GM19240 (cell line): Measurements from ENCODE around the gene RPL13.

ENCODE experiments used
- DNase-seq: peaks from one replicate; pipeline ENCODE4 v3.0.0; 2011; ENCODE audit warnings: low spot score; ENCODE audit not compliant: insufficient read length

The RPL13 gene

DNA sequence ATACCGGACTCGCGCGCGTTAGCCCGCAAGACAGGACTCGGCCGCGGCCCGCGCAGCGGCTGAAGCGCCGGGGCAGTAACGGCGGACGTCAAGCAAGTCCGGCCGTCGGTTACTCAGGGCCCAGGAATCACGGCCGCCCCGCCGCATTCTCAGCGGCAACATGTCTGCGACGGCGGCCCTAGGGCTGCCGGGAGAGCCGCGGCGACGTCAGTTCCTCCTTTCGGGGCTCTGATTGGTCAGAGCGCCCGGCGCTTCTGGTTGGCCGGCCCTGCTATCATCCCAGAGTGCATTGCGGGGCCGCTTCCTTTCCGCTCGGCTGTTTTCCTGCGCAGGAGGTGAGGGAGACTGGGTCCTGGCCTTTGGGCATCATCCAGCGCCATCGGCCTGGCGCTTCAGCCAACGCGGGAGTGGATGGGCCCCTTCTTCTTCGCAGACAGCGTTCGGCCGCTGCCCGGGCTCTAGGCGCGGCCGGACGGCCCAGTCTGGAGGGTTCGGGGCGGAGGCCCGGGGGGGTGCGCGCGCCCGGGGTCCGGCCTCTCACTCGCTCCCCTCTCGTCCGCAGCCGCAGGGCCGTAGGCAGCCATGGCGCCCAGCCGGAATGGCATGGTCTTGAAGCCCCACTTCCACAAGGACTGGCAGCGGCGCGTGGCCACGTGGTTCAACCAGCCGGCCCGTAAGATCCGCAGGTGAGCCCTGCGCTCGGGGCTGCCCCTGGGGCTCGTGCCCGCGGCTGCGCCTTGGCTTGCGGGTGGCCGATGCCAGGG lies at the start of gene RPL13:
RPL13 (plus strand) TSS at position 305 of the 764 bp plus-strand sequence; CDS start at position 583, 278 bp downstream.
- peak; percentile 97 for DNase-seq

DNA sequence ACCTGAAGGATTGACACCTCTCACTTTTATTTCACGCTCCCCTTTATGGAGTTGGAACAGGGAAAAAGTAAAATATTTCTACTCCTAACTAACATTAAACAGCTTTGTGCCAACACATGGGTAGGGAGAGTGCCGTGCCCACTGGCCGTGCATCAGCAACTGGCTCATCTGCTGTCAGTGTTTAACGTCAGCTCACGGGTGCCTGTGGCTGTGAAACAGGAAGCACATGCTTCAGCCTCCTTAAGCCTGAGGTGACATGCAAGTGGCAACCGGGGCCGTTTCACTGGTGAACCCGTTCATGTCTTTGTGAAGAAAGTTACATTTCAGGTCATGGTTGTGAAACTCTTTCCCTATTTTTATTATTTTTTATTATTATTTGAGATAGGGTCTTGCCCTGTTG lies 49.1 kb upstream of the RPL13 start:
- DNase-seq, result no peak

DNA sequence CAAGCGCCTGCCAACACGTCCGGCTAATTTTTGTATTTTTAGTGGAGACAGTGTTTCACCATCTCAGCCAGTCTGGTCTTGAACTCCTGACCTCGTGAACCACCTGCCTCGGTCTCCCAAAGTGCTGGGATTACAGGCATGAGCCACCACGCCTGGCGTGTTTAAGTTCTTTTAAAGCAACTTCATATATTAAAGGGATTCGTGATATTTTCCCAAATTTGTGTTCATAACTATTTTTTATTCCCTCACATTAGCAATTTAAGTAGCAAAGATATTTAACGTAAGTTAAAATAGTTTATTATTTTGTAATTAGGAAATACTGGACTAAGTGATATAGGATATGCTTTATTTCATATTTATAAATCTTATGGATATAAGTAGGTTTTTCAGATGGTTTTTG lies 48.0 kb upstream of the RPL13 start:
- no peak for DNase-seq

DNA sequence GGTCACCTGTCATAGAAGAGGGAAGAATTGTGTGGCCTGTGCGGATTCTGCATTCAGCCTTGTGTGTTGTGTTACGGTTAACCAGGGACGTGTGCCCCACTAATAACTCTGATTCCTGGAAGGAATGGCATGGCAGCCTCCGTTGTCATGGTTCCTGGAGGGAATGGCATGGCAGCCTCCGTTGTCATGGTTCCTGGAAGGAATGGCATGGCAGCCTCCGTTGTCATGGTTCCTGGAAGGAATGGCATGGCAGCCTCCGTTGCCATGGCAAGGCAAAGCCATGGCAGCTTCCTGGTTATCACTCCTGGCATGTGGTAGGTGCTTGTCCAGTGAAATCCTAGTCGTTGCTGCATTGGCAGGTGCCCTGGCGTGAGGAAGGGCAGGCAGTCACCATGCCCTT lies 43.4 kb upstream of the RPL13 start:
- DNase-seq, result no peak

DNA sequence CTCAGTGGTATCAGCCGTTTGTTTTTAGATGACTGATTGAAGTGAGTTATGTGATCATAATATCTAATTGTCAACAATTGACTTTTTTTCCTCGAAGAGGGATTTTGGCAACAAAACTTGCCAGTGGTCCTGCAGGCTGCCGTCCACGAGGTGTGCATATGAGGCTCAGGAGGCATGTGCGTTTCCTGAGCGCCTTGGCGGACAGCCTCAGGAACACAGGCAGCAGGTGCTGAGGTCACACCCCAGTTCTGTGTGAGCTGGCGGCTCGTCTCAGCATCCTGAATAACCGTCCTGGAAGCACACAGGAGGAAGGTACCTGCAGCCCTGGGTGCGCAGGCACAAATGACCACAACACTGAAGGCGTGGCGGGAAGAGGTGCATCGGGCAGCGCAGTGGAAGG lies 40.6 kb upstream of the RPL13 start:
- DNase-seq, result no peak

DNA sequence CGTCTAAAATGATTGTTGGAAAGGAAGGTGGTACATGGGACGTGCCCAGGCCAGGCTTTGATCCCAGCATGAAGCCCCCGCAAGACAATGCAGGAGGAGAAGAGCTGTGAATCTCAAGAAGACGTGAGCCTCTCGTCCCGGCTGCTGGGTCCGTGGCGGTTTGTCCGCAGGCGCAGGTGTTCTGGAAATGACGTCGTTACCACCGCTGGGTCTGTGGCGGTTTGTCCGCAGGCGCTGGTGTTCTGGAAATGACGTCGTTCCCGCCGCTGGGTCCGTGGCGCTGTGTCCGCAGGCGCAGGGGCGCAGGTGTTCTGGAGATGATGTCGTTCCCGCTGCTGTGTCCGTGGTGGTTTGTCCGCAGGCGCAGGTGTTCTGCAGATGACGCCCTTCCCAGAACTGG lies 38.2 kb upstream of the RPL13 start:
- DNase-seq, result no peak

DNA sequence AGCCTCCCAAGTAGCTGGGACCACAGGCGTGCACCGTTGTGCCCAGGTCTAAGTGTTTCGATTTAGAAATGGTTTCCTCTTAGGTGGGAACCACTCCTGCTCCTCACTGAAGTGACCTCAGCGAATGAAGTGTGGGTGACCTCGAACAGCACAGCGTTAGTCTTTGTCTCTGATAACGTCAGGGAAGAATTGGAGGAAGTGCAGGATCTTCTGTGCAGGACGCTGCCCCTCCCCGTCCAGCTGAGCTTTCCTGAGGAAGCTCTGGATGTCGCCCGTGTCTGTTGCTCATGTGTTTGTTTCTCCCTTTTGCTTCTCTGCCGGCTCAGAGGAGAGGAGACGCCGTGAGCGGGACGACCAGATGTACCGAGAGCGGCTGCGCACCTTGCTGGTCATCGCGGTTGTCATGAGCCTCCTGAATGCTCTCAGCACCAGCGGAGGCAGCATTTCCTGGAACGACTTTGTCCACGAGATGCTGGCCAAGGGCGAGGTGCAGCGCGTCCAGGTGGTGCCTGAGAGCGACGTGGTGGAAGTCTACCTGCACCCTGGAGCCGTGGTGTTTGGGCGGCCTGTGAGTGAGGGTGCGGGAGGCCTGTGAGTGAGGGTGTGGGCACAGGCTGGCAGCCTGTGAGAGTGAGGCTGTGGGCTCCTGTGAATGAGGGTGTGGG lies 36.7 kb upstream of the RPL13 start:
- no peak for DNase-seq

DNA sequence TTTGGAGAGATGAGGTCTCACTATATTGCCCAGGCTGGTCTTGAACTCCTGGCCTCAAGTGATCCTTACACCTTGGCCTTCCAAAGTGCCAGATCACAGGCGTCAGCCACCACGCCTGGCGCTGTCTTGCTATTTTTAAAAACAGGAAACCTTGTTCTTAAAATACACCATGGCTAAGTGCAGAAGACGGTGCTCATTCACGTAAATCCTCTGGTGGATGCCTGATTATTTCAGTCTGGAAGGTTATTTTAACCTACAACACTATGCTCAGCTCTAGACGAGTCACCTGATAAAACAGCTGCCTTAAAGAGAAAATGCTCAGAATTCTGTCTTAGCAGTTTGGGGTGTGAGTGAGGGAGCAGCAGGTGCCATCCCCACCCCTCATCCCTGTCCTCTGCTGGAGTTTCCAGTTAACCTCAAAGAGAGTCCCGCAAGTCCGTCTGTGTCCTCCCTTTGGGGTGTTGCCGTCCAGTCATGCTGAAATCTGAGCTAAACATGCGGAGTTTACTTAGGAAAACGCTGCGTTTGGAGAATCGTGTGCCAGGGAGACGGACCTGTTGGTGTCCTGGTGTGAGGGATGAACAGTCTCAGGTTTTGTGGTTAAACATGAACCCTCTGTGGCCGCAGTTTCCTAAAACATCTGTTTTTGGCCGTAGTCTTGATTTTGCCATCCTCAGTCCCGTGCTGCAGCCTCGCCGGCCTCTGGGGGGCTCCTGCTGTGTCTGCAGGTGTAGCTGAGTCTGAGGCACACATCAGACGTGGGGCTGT lies 35.2 kb upstream of the RPL13 start:
- no peak for DNase-seq

DNA sequence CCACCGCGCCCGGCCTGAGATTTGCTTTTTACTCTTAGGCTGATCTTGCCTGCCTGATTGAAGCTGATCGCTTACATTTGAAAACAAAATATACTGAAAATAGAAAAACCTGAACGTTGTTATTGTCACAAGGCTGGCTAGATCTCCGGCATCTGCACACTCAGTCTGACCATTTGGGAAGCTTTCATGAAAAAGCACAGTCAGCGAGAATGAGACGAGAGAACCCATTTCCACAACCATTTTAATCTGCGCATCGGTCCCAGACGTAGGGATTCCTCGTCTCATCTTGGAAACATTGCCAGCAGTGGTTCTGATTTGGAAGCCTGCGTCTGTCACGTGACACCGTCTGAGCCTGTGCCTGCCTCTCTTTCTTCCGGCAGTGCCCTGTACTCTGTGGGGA lies 31.4 kb upstream of the RPL13 start:
- no peak for DNase-seq

DNA sequence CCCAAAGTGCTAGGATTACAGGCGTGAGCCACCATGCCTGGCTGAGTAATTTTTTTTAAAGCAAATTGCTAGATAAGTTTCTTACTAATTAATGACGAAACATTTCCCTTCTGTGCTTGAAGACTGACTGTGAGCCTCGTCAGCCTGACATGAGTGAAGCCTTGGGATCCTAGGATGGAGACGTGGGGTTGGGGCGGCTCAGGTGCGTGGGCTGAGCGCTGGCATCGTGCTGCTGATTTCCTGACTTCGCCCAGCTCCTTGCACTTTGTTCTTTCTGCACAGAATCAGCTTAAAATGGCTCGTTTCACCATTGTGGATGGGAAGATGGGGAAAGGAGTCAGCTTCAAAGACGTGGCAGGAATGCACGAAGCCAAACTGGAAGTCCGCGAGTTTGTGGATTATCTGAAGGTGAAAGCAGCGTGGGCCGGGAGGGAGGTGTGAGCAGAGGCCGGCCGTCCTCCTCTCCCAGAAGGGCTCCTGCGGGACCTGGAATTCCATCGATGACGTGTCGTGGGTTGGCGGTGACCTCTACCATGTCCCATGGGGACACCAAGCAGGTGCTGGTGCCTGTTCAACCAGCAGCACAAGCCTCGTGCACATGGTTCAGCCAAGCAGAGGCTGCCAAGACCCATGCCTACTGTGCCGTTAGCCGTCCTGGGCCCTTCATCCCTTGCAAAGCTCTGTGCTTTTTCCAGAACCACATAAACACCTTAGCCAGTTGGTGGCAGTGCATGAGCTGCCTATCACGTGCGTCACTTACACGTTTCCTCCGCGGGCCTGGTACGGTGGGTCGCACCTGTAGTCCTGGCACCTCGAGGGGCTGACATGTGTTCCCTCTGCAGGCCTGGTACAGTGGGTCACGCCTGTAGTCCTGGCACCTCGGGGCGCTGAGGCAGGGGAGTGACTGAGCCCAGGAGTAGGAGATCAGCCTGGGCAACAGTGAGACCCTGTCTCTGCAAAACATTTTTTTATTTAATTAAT lies 29.8 kb upstream of the RPL13 start:
- no peak for DNase-seq

DNA sequence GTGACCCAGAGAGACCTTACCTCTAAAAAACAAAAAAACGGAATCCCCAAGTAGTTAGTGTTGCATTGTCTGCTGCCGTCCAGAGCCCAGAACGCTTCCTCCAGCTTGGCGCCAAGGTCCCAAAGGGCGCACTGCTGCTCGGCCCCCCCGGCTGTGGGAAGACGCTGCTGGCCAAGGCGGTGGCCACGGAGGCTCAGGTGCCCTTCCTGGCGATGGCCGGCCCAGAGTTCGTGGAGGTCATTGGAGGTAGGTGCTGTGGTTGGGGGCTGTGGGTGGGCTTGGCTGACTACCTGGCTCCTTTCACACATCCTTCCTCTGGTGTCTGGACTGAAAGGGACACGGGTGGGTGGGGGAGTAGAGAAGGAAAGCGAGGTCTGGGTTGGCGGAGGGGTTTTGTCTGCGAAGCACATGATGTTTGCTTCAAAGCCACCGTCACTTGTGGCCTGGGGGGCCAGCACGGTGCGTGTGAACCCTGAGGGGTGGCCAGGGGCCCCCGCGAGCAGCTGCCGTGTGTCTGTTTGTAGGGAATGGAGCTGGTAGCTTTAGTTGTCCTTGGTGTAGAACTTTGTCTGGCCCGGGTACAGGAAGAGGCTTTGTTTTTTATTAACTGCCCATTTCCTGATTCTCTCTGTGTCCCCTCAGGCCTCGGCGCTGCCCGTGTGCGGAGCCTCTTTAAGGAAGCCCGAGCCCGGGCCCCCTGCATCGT lies 28.5 kb upstream of the RPL13 start:
- DNase-seq, result no peak

DNA sequence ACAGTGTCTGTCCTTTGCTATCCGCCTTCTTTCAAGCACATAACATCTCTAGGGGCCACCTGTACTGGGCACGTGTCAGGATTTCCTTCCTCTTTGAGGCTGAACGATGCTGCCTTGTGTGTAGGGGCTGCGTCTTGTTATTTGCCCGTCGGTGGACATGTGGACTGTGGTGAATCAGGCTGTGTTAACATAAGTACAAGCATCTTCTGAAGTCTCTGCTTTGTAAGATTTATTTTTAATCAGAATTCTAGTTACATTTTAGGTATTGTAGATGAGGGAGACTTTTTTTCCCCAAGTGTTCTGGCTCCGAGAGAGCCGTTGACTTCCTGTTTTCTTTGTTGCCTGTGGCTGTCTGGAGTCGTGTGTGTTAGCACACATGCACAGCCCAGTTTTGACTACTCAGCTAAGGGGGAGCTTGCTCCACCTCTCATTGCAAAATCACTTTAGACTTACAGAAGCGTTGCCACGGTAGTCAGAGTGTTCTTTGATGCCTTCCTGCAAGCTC lies 26.2 kb upstream of the RPL13 start:
- no peak for DNase-seq

DNA sequence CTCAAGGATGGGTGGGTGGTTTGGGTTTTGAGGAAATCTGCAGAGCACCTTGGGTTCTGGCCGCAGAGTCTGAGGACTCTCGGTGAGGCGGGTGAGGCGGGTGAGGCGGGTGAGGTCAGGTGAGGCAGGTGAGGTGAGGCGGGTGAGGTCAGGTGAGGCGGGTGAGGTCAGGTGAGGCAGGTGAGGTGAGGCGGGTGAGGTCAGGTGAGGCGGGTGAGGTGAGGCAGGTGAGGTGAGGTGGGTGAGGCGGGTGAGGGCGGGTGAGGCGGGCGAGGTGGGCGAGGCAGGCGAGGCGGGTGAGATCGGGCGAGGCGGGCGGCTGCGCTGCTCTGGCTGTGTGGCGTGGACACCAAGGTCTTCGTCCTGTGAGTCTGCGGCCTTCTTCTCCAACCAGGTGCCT lies 24.1 kb upstream of the RPL13 start:
- DNase-seq, result no peak

DNA sequence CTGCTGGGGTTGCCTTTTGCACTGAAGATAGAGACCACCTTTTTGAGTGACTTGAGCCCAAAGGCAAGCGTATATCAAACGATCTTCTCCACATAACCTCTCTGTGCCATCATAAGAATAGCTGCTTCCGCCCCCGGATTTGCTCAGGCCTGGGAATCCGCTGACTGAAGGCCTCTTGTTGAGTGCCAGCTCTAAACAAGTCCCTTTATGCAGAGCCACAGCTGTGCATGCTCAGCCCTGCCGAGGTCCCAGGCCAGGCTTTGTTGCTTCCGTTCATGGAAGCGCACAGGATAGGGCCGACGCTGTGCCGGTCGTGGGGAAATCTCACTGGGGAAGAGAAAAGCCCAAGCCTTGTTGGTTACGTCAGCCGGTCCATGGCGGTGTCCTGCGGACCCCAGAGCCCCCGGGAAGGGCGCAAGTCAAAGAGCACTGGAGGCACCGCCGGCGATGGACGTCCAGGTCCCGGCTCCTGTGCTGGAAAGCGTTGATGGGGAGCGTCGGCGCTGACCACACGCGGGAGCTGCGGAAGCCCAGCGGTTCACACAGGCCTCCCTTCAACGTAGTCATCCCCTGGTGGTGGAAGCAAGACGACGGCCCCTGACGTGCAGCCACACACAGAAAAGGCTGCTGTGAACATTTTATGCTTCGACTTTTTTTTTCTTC lies 23.5 kb upstream of the RPL13 start:
- no peak for DNase-seq

DNA sequence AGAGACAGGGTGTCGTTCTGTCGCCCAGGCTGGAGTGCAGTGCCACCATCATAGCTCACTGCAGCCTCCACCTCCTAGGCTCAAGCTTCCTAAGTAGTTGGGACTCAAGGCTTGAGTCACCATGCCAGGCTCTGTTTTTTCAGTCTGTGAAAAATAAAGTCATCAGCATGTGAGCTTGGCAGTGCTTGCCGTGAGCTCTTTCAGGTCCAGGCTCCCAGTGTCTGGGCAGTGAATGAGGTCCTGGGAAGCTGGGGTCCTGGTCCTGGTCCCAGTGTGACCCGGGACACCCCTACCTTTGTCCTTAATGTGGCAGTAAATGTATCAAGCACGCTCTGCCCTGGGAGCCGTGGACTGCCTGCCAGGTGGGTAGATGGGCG lies 22.9 kb upstream of the RPL13 start:
- DNase-seq, result no peak

DNA sequence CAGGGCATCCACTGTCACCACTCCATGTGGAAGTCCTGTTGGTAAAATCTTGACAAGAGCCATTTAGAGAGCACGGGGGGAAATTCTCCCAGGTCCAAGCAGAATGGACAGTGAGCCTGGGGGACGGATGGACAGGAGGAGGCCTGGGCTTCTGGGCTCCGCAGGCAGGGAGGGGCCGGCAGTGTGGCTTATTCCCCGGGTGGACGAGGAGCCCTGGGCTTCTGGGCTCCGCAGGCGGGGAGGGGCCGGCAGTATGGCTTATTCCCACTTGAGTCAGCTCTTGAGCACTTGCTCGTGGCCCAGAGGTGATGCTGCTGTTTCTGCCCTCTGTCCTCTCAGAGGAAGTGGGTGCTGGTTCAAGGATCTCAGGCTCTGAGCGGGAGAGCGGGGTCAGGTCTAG lies 22.2 kb upstream of the RPL13 start:
- DNase-seq, result no peak

DNA sequence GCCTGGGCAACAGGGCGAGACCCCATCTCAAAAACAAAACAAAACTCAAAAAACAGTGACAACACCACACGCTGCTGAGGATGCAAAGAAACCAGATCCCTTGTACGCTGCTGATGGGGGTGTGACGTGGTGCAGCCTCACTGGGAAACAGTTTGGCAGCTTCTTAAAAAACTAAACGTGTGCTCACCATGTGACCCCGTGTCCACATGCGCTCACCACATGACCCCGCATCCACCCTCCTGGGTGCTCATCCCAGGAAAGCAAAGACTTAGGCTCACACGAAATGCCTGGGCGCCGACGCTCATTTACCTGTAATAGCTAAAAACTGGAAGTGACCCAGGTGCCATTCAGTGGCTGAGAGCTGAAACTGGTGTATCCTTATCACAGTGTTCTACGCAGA lies 19.9 kb upstream of the RPL13 start:
- DNase-seq, result no peak

DNA sequence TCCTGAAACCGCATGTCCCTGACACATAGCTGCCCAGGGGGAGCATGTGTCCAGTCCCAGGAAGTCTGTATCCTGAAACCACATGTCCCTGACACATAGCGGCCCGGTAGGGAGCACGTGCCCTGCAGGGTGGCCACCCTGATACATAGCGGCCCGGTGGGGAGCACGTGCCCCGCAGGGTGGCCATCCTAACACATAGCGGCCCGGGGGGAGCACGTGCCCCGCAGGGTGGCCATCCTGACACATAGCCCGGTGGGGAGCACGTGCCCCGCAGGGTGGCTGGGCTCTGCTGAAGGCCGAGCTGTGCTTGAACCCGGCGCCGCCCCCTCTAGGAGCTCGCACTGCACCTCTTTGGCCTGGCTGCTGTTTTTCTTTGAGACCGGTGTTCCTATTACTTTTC lies 18.7 kb upstream of the RPL13 start:
- no peak for DNase-seq

DNA sequence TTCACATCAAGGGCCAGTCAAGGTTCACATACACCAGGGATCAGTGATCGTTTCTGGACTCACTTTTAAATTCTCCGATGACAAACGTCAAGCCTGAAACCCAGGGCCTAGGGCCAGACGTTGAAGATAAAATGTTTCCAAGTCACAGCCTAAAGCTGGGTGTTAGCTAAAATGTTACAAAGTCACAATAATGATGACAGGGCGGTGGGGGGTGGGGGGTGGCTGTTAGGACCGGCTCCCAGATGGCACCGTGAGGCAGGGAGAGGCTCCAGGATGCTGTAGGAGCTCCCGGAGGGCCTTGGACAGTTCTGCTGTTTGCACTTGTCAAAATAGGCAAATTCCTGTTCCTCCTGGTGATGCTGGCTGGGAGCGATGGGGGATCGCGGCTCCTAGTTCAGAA lies 16.4 kb upstream of the RPL13 start:
- no peak for DNase-seq

DNA sequence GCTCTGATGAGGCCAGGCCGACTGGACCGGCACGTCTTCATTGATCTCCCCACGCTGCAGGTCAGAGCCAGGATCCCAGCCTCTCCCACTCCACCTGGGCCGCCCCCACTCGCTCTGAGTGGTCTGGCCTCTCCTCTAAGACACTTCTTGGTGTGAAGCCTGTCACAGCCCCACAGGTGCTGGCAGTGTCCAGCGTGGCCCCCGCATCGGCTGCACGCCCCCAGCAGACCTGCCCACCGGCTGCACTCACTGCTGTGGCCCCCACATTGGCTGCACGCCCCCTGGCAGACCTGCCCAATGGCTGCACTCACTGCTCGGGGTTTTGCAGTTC lies 15.8 kb upstream of the RPL13 start:
- no peak for DNase-seq
